Measurements from ENCODE around the gene MIER2. TPM values are rescaled to one million over a fixed set of nuclear protein-coding genes. Genes with fewer than 3 reads are reported as not detected.
A peak's percentile ranks its signal among the peaks of the same experiment; 100 is the strongest.

The MIER2 gene
- total and polyA plus RNA-seq, 4 experiments from 2014 or later = 1.1 to 18.2 (median 12.7) TPM

DNA sequence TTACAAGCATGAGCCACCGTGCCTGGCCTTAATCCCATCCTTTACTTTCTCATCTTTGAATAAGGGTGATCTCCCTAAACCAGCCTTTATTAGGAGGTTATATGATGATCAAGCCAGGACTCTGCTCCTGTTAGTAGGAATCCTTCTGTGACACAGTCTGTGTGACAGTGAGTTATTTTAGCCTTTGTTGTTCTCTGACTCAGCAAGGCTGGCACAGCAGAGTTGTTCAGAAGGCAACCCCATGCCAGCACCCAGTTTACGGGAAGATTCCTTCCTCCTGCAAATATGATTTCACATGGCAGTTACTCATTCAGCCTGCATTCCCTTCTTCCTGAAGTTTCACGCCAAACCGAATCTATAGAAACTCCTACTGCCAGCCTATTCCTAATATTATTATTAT lies 10.5 kb upstream of the MIER2 start:
- ChIA-PET POLR2A (ENCODE audit: partially characterized antibody) (no interaction called here), CTCF (ENCODE audit: partially characterized antibody) (no interaction called here)
- Mint-ChIP-seq H3K27me3 (peaks cover 0 to 4% of the 10 kb centered on the region in 2 donors), H3K4me3 (no peak overlapping the region), H3K27ac (no peak overlapping the region), H3K9me3 (peaks cover 0 to 25% (median 17%) of the 10 kb centered on the region in 8 donors), H3K36me3 (peaks cover 0 to 4% of the 10 kb centered on the region in 2 donors), H3K4me1 (peaks cover 0 to 3% (median 1%) of the 10 kb centered on the region in 4 donors)
- no peak overlapping the region for H3K4me3 ChIP-seq (ENCODE audit: low read length in 2 of 2)
- DNase-seq = no peak
- no peaks in the 10 kb centered on the region for H3K4me1 ChIP-seq (ENCODE audit: insufficient read depth, low read length)
- H3K9me3 ChIP-seq (ENCODE audit: control insufficient read depth in 1 of 2, low read length in 2 of 2) = no peaks in the 10 kb centered on the region
- H3K27ac ChIP-seq (ENCODE audit: low read depth, low read length) = no peak overlapping the region
- no peaks in the 10 kb centered on the region for H3K36me3 ChIP-seq (ENCODE audit: insufficient read depth, low read length)
- intact Hi-C loops (cut with micrococcal nuclease) = no loop called here
- no peaks in the 10 kb centered on the region for H3K27me3 ChIP-seq (ENCODE audit: insufficient read depth, low read length)

DNA sequence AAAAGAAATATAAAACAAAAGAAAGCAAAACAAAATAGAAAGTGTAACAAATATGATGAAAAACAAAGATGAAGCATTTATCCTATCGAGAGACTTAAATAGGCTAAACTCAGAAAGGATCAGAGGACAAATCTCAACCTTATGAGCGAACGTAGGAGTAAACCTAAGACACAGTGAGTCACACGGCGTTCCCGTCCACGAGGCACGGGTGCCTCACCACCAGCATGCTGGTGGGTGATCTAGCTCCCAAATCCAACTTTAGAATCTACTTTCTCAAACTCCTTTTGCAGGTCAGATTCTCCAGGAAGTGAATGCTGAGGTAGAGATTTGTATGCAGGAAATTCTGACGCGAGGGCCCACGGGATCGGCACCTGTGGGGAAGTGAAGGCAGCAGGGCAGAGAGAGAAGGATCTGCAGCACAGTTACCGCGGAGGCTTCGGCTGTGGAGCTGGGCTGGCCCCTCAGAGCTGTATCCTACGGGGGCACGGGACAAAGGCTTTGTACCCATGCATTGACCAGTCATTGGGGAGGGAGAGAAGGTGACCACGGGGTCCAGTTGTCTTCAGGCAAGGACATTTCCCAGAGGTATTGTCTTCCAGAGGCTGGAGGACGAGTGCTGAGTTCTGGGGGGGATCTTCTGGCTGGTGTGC lies 7.5 kb upstream of the MIER2 start:
- Histone ChIP-seq H3K36me3 (ENCODE audit: insufficient read depth, low read length) (no peaks in the 10 kb centered on the region), H3K9me3 (ENCODE audit: control insufficient read depth in 1 of 2, low read length in 2 of 2) (no peaks in the 10 kb centered on the region), H3K4me1 (ENCODE audit: insufficient read depth, low read length) (no peaks in the 10 kb centered on the region), H3K27ac (ENCODE audit: low read depth, low read length) (no peak overlapping the region), H3K4me3 (ENCODE audit: low read length in 2 of 2) (no peak overlapping the region), H3K27me3 (ENCODE audit: insufficient read depth, low read length) (no peaks in the 10 kb centered on the region)
- Mint-ChIP-seq H3K9me3 (peaks cover 0 to 25% (median 17%) of the 10 kb centered on the region in 8 donors), H3K4me3 (peak overlapping the region in 1 of 8 donors; percentile 53), H3K36me3 (peaks cover 0 to 4% of the 10 kb centered on the region in 2 donors), H3K27ac (no peak overlapping the region), H3K27me3 (no peaks in the 10 kb centered on the region), H3K4me1 (peaks cover 0 to 3% (median 1%) of the 10 kb centered on the region in 4 donors)
- DNase-seq = no peak
- intact Hi-C loops (cut with micrococcal nuclease) = no loop called here
- POLR2A ChIA-PET (ENCODE audit: partially characterized antibody) = no interaction called here
- CTCF ChIA-PET (ENCODE audit: partially characterized antibody) = no interaction called here

DNA sequence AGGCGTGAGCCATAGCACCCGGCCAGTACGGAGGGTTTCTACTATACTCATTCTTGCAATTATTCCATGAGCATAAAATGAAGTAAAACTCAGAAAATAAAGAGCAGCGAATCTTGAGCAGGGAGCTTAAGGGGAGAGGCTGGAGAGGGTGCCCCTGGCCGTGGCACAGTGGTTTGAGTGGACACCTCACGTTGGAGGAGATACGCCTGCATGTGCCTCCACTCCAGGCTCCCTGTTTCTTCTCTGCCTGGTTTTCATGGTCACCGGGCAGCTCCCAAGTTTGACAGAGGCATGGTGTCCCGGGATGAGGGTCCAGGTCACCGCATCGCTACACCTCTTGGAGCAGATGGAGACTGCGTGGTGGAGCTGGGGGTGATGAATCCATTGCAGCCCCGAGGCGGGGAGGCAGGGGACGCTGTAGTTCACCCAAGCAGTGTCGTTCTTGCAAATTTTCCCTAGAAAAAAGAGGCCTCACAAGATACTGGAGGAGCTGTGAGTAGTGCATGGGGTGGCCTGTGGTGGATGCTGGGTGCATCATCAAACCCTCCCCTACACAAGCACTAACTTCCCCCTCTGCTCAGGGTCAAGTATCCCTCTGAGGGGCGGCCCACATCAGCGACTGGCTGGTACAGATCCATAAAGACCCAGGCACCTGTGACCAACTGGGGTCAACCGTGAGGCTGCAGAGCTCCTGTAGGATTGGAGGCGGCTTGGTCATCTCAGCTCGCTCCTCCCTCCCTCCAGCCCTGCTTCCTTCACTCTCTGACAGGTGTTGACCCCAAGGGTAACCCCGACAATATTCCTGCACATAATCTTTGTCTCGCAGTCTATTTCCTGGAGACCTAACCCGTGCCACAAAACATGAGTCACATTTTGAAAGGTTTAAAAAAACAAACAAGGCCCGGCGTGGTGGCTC lies 3.6 kb upstream of the MIER2 start:
- Mint-ChIP-seq H3K27ac (no peak overlapping the region), H3K27me3 (no peaks in the 10 kb centered on the region), H3K9me3 (peaks cover 0 to 4% (median 2%) of the 10 kb centered on the region in 8 donors), H3K4me3 (no peak overlapping the region), H3K36me3 (peaks cover 0 to 3% of the 10 kb centered on the region in 2 donors), H3K4me1 (peaks cover 10 to 20% (median 16%) of the 10 kb centered on the region in 4 donors)
- Histone ChIP-seq H3K36me3 (ENCODE audit: insufficient read depth, low read length) (no peaks in the 10 kb centered on the region), H3K27ac (ENCODE audit: low read depth, low read length) (no peak overlapping the region), H3K4me1 (ENCODE audit: insufficient read depth, low read length) (peaks cover 14% of the 10 kb centered on the region), H3K27me3 (ENCODE audit: insufficient read depth, low read length) (no peaks in the 10 kb centered on the region), H3K9me3 (ENCODE audit: control insufficient read depth in 1 of 2, low read length in 2 of 2) (no peaks in the 10 kb centered on the region), H3K4me3 (ENCODE audit: low read length in 2 of 2) (no peak overlapping the region)
- POLR2A ChIA-PET (ENCODE audit: partially characterized antibody) = no interaction called here
- intact Hi-C loops (cut with micrococcal nuclease) = no loop called here
- no peak for DNase-seq
- CTCF ChIA-PET (ENCODE audit: partially characterized antibody) = no interaction called here

- ChIA-PET POLR2A (ENCODE audit: partially characterized antibody) (no interaction called here), CTCF (ENCODE audit: partially characterized antibody) (no interaction called here)
- no peaks in the 10 kb centered on the region for H3K36me3 ChIP-seq (ENCODE audit: insufficient read depth, low read length)
- intact Hi-C loops (cut with micrococcal nuclease) = no loop called here
- Mint-ChIP-seq H3K9me3 (no peaks in the 10 kb centered on the region), H3K27ac (peak overlapping the region; percentile 36 to 91 (median 83)), H3K36me3 (peaks cover 0 to 6% of the 10 kb centered on the region in 2 donors), H3K27me3 (no peaks in the 10 kb centered on the region), H3K4me1 (peaks cover 26 to 46% (median 37%) of the 10 kb centered on the region in 4 donors), H3K4me3 (peak overlapping the region; percentile 81 to 89 (median 84))
- H3K27me3 ChIP-seq (ENCODE audit: insufficient read depth, low read length) = no peaks in the 10 kb centered on the region
- H3K27ac ChIP-seq (ENCODE audit: low read depth, low read length) = peak overlapping the region; percentile 5
- peaks cover 42% of the 10 kb centered on the region for H3K4me1 ChIP-seq (ENCODE audit: insufficient read depth, low read length)
- peak overlapping the region; percentile 23 to 71 for H3K4me3 ChIP-seq (ENCODE audit: low read length in 2 of 2)
- H3K9me3 ChIP-seq (ENCODE audit: control insufficient read depth in 1 of 2, low read length in 2 of 2) = no peaks in the 10 kb centered on the region
- DNase-seq = no peak
Measured at GRCh38 chr19:345320-345879, 804 bp upstream of the MIER2 start.

- Mint-ChIP-seq H3K36me3 (peaks cover 7 to 8% of the 10 kb centered on the region in 2 donors), H3K4me1 (peaks cover 33 to 59% (median 49%) of the 10 kb centered on the region in 4 donors), H3K27me3 (no peaks in the 10 kb centered on the region), H3K9me3 (no peaks in the 10 kb centered on the region), H3K4me3 (peak overlapping the region; percentile 76 to 91 (median 84)), H3K27ac (peak overlapping the region; percentile 48 to 93 (median 77))
- POLR2A ChIA-PET (ENCODE audit: partially characterized antibody) = interaction anchor here (0.6 kb wide), 1 partner anchor 162 kb away, joined by 3 read pairs; no protein-coding TSS in a partner anchor
- no peaks in the 10 kb centered on the region for H3K9me3 ChIP-seq (ENCODE audit: control insufficient read depth in 1 of 2, low read length in 2 of 2)
- H3K27me3 ChIP-seq (ENCODE audit: insufficient read depth, low read length) = no peaks in the 10 kb centered on the region
- H3K27ac ChIP-seq (ENCODE audit: low read depth, low read length) = peak overlapping the region; percentile 44
- CTCF ChIA-PET (ENCODE audit: partially characterized antibody) = interaction anchor here (0.9 kb wide), 1 partner anchor 10 kb away, joined by 3 read pairs; no protein-coding TSS in a partner anchor
- H3K4me1 ChIP-seq (ENCODE audit: insufficient read depth, low read length) = peaks cover 43% of the 10 kb centered on the region
- intact Hi-C loops (cut with micrococcal nuclease) = loop anchor here (1.0 kb wide), 1 partner anchor 162 kb away; no protein-coding TSS in a partner anchor
- peak in 4 of 5 donors; percentile 12 to 25 (median 18) for DNase-seq
- H3K4me3 ChIP-seq (ENCODE audit: low read length in 2 of 2) = peak overlapping the region; percentile 38 to 54
- H3K36me3 ChIP-seq (ENCODE audit: insufficient read depth, low read length) = no peaks in the 10 kb centered on the region
Measured at GRCh38 chr19:343941-344624, 513 bp downstream of the MIER2 start.

- peak overlapping the region; percentile 38 to 54 for H3K4me3 ChIP-seq (ENCODE audit: low read length in 2 of 2)
- CTCF ChIA-PET (ENCODE audit: partially characterized antibody) = interaction anchor here (0.9 kb wide), 1 partner anchor 10 kb away, joined by 3 read pairs; no protein-coding TSS in a partner anchor
Measured at GRCh38 chr19:343451-343931, 1.1 kb downstream of the MIER2 start.

More at GRCh38 chr19:343451-343931, 1.1 kb downstream of the MIER2 start:
- DNase-seq = peak in 2 of 5 donors; percentile 13 to 17
- POLR2A ChIA-PET (ENCODE audit: partially characterized antibody) = no interaction called here
- intact Hi-C loops (cut with micrococcal nuclease) = no loop called here
- peaks cover 36 to 65% (median 53%) of the 10 kb centered on the region in 4 donors for H3K4me1 Mint-ChIP-seq
- no peaks in the 10 kb centered on the region for H3K36me3 ChIP-seq (ENCODE audit: insufficient read depth, low read length)
- H3K9me3 Mint-ChIP-seq = no peaks in the 10 kb centered on the region
- H3K9me3 ChIP-seq (ENCODE audit: control insufficient read depth in 1 of 2, low read length in 2 of 2) = no peaks in the 10 kb centered on the region
- peak overlapping the region; percentile 76 to 91 (median 84) for H3K4me3 Mint-ChIP-seq
- H3K27me3 Mint-ChIP-seq = no peaks in the 10 kb centered on the region
- peak overlapping the region; percentile 44 for H3K27ac ChIP-seq (ENCODE audit: low read depth, low read length)
- peaks cover 43% of the 10 kb centered on the region for H3K4me1 ChIP-seq (ENCODE audit: insufficient read depth, low read length)
- no peaks in the 10 kb centered on the region for H3K27me3 ChIP-seq (ENCODE audit: insufficient read depth, low read length)
- H3K27ac Mint-ChIP-seq = peak overlapping the region; percentile 48 to 93 (median 77)
- H3K36me3 Mint-ChIP-seq = peaks cover 10 to 11% of the 10 kb centered on the region in 2 donors

Measured in CD4-positive, alpha-beta memory T cell (primary cell).